MM.1S (cell line): Measurements from ENCODE around the gene NAP1L5.

Experiments
- CTCF ChIP-seq: fragments of 300-600 bp; sonication (generic); IDR thresholded peaks from 2 replicates; pipeline ENCODE4 v1.5.1; 2016; ENCODE audit warnings: antibody characterized with exemption, low read length, mixed read lengths
- EZH2 ChIP-seq: fragments of 300-600 bp; sonication (generic); optimal IDR thresholded peaks from 2 replicates; pipeline ENCODE3; 2017; ENCODE audit warnings: low read depth, mild to moderate bottlenecking, antibody characterized with exemption, low read length, mixed read lengths

GRCh38 chr4:88706574-88706973, 8.9 kb upstream of the NAP1L5 start:
- TF ChIP-seq CTCF (peak; percentile 9; the same call in 1 of the 2 replicates), EZH2 (no peak)
